ENCODE measurements around the gene WASF2.
"Not testable (repeated sequence)": the region's sequence is repeated elsewhere in the genome, so short reads cannot be mapped to it uniquely, and the experiment has no call there.

DNA sequence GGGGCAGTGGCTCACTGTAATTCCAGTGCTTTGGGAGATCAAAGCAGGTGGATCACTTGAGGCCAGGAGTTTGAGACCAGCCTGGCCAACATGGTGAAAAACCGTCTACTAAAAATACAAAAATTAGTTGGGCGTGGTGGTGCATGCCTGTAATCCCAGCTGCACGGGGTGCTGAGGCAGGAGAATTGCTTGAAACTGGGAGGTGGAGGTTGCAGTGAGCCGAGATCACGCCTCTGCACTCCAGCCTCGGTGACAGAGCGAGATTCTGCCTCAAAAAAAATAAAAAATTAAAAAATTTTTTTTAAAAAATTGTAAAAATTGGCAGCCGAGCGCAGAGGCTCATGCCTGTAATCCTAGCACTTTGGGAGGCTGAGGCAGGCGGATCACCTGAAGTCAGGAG lies 31.4 kb downstream of the WASF2 start:
- TF ChIP-seq, protein P1, sequence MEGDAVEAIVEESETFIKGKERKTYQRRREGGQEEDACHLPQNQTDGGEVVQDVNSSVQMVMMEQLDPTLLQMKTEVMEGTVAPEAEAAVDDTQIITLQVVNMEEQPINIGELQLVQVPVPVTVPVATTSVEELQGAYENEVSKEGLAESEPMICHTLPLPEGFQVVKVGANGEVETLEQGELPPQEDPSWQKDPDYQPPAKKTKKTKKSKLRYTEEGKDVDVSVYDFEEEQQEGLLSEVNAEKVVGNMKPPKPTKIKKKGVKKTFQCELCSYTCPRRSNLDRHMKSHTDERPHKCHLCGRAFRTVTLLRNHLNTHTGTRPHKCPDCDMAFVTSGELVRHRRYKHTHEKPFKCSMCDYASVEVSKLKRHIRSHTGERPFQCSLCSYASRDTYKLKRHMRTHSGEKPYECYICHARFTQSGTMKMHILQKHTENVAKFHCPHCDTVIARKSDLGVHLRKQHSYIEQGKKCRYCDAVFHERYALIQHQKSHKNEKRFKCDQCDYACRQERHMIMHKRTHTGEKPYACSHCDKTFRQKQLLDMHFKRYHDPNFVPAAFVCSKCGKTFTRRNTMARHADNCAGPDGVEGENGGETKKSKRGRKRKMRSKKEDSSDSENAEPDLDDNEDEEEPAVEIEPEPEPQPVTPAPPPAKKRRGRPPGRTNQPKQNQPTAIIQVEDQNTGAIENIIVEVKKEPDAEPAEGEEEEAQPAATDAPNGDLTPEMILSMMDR (IDR thresholded peaks at IDR 0.05): not testable (repeated sequence)
- TF ChIP-seq POLR2AphosphoS5, POLR2A, EP300 (IDR thresholded peaks at IDR 0.05): not testable (repeated sequence)
